Transverse colon (tissue), 4 donors: ENCODE measurements around the gene FOXK2.

Experiments used
- CTCF ChIP-seq, 5 experiments: fragments of 200-600 bp in 3 of 5; fragments of 450-650 bp in 2 of 5; sonication (generic) in 3 of 5; IDR thresholded peaks; 1 replicate in 2 of 5; 2 replicates in 3 of 5; pipeline ENCODE4 v1.5.1; 2016 to 2017; ENCODE audit warnings: antibody characterized with exemption in 5 of 5, inconsistent platforms in 3 of 5, mild to moderate bottlenecking in 2 of 5, moderate library complexity in 1 of 5
- EP300 ChIP-seq: sonication (generic); formaldehyde crosslinking; IDR thresholded peaks from one replicate; pipeline ENCODE4 v1.6.1; 2017; ENCODE audit warnings: antibody characterized with exemption, low read depth
- POLR2A ChIP-seq: fragments of 450-650 bp; IDR thresholded peaks from one replicate; pipeline ENCODE4 v1.6.1; 2016; ENCODE audit warnings: antibody characterized with exemption, mild to moderate bottlenecking, moderate library complexity
- POLR2AphosphoS5 ChIP-seq, 3 donors: sonication (generic); formaldehyde crosslinking; IDR thresholded peaks; one replicate each; pipeline ENCODE4 v1.6.1; 2016; ENCODE audit warnings: antibody characterized with exemption in 3 of 3

GRCh38 chr17:82616021-82616711, 96.6 kb downstream of the FOXK2 start:
- TF ChIP-seq POLR2AphosphoS5 (IDR thresholded peaks at IDR 0.05) (no peak), EP300 (no peak), CTCF (IDR thresholded peaks at IDR 0.05) (no peak), POLR2A (no peak)
